ENCODE measurements around the gene NR6A1.

DNA sequence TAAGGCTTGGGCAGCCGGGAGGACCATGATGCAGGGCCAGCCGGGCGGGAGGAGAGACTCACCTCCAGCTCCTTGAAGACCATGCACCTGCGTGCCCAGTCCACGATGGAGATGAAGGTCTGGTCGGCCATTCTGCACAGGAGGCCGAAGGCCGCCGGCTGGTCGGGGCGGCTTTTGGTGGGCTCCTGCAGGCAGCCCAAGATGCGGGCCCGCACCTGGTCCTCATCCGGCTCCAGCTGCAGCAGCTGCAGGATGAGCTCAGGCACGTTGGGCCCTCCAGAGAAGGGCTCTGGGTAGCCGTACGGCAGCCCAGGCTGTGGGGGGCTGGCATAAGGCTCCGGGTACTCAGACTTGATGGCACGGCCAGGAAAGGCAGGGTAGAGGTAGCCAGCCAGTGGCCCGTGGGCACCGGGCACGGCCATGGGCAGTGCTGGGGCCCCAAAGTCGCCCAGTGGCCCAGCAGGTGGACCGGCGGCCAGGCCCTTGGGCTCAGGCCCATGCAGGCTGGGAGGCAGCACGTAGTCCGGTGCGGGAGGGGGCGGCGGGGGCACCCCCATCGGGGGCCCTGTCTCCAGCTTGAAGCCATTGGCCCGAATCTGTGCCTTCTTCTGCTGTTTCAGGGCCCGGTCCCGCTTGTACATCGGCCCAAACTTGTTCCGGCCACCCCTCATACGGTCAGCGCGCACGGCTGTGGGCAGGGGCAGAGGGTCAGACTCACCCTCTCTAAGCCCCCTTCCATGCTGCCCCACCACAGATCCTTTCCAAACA is 270.9 kb downstream of the NR6A1 start:
- TF ChIP-seq, protein P1, sequence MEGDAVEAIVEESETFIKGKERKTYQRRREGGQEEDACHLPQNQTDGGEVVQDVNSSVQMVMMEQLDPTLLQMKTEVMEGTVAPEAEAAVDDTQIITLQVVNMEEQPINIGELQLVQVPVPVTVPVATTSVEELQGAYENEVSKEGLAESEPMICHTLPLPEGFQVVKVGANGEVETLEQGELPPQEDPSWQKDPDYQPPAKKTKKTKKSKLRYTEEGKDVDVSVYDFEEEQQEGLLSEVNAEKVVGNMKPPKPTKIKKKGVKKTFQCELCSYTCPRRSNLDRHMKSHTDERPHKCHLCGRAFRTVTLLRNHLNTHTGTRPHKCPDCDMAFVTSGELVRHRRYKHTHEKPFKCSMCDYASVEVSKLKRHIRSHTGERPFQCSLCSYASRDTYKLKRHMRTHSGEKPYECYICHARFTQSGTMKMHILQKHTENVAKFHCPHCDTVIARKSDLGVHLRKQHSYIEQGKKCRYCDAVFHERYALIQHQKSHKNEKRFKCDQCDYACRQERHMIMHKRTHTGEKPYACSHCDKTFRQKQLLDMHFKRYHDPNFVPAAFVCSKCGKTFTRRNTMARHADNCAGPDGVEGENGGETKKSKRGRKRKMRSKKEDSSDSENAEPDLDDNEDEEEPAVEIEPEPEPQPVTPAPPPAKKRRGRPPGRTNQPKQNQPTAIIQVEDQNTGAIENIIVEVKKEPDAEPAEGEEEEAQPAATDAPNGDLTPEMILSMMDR (conservative IDR thresholded peaks at IDR 0.05; ENCODE audit: low read length), result no peak
- no peak for TF ChIP-seq EZH2phosphoT487 (IDR thresholded peaks at IDR 0.05; ENCODE audit: borderline replicate concordance, low read depth, low read length)
